Activated CD4-positive, alpha-beta T cell treated with anti-CD3 and anti-CD28 coated beads, Interleukin-2, amount 50 U/mL, for 24 hours (primary cell): Measurements from ENCODE around the gene PDE6A.

ENCODE experiments used
- DNase-seq, 2 donors: peaks; one replicate each; pipeline ENCODE4 v3.0.0-alpha.2; 2020; ENCODE audit warnings: low read depth in 1 of 2, low spot score in 1 of 2

The PDE6A gene

GRCh38 chr5:149944666-149945065 lies at the start of gene PDE6A:
PDE6A (minus strand) TSS chr5:149944793; CDS start chr5:149944673, 120 bp downstream.
- no peak for DNase-seq

GRCh38 chr5:149993471-149993870 lies 48.9 kb upstream of the PDE6A start:
- DNase-seq = no peak

- DNase-seq = peak; percentile 17 to 58
These were observed 46.2 kb upstream of the PDE6A start for GRCh38 chr5:149990518-149991376.

- DNase-seq = no peak
These were observed 43.5 kb upstream of the PDE6A start for GRCh38 chr5:149988126-149988525.

GRCh38 chr5:149982505-149982904 lies 37.9 kb upstream of the PDE6A start:
- DNase-seq = no peak

- no peak for DNase-seq
These were observed 36.6 kb upstream of the PDE6A start for GRCh38 chr5:149981206-149981605.

- DNase-seq = no peak
These were observed 35.3 kb upstream of the PDE6A start for GRCh38 chr5:149979896-149980295.

- no peak for DNase-seq
These were observed 30.8 kb upstream of the PDE6A start for GRCh38 chr5:149975409-149975808.

- no peak for DNase-seq
These were observed 24.8 kb upstream of the PDE6A start for GRCh38 chr5:149969181-149969930.

- DNase-seq = no peak
These were observed 22.4 kb upstream of the PDE6A start for GRCh38 chr5:149966946-149967345.

- DNase-seq = no peak
These were observed 19.1 kb upstream of the PDE6A start for GRCh38 chr5:149963729-149964128.

- no peak for DNase-seq
These were observed 18.2 kb upstream of the PDE6A start for GRCh38 chr5:149962601-149963300.

GRCh38 chr5:149961957-149962409 lies 17.4 kb upstream of the PDE6A start:
- no peak for DNase-seq

GRCh38 chr5:149961186-149961685 lies 16.6 kb upstream of the PDE6A start:
- DNase-seq = no peak

- DNase-seq = peak; percentile 76 to 92
These were observed 15.9 kb upstream of the PDE6A start, which contains the start of gene SLC26A2 for GRCh38 chr5:149960272-149961185. SLC26A2 (plus strand) TSS chr5:149960758; CDS start chr5:149977653, 16,895 bp downstream.

GRCh38 chr5:149959406-149960236 lies 15.0 kb upstream of the PDE6A start:
- DNase-seq = peak; percentile 12 to 75

- no peak for DNase-seq
These were observed 13.3 kb upstream of the PDE6A start for GRCh38 chr5:149957855-149958254.

- no peak for DNase-seq
These were observed 12.1 kb upstream of the PDE6A start for GRCh38 chr5:149956685-149957084.

GRCh38 chr5:149954798-149955197 lies 10.2 kb upstream of the PDE6A start:
- no peak for DNase-seq
